Aortic smooth muscle cell (primary cell): Measurements from ENCODE around the gene DNAH14. TPM values are rescaled to one million over a fixed set of nuclear protein-coding genes. Genes with fewer than 3 reads are reported as not detected.

Experiments used
- total RNA-seq: library from RNA; depleted of rRNA; stranded (reverse); fragments of >200 nt; gene quantifications from 2 replicates; pipeline ENCODE4 v1.2.3, GENCODE V29; 2014

The DNAH14 gene
- 0.13 and 0.31 TPM in 2 replicates for total RNA-seq

DNA sequence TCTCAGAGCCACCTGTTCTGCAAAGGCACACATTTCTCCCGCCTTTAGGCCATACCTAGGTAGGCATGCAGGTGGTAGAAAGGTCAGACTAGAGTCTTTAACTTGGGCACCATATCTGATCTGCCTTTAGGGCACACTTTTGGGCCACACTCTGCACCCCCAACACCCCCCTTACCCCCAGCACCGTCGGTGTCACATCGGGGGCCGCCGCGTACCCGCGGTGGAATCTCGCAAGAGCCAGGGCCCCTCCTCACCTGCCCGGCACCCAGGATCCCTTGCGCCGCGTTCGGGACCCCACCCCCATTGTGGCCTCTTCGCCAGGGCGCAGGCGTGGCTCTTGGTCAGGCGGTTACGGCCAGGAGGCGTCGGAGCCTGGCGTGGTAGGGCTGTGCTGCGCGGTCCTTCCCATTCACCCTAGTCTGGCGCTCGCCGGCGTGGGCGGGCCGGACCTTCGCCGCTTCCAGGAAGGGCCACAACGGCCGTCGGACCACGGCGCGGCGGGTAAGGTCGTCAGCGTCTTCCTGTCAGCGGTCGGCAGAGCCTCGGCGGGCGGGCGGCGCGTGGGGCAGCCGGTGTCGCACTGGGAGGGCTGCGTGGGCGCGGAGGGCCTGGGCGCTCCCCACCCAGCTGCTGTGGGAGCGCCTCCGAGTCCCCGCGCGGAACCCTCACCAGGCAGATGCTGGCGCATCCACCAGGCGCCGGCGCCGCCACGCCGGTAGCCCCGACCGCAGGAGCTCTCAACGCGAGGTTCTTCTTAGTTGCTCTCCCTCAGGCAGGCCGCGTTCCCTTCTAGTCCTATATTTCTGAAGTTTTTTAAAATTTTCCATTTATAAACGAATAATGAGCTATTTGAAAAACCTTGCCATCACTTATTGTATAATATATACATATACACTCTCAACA lies at the start of gene DNAH14:
TSS of gene DNAH14 (plus strand) at position 341 of the 903 bp plus-strand sequence. CDS start 23,028 bp downstream, outside the sequence.

GRCh38 chr1:225427235-225428067 lies 498.0 kb downstream of the DNAH14 start, which contains the start of gene LBR:
Gene LBR, minus strand, starts transcription at chr1:225428038. Its CDS starts 3,963 bp downstream, at chr1:225424075.

